Panc1 (cell line): ENCODE measurements around the gene CSMD2. TPM values are rescaled to one million over a fixed set of nuclear protein-coding genes. Genes with fewer than 3 reads are reported as not detected.

Experiments used
- ATAC-seq: fragments of 200-7000 bp; cut with Tn5 transposase; 2 replicates; pipeline ENCODE4 v1.9.1; 2020; ENCODE audit warnings: mild to moderate bottlenecking, moderate library complexity
- BruUV-seq: library from RNA; stranded (reverse); fragments of 400-500 nt; replicated peaks from 2 replicates; lab custom pipeline; 2021; lab: Mats Ljungman, UMichigan
- CTCF ChIA-PET: fragments of 300-600 bp; sonication (Branson Sonifier 250); formaldehyde crosslinking; loops from one replicate; lab custom pipeline; 2022; ENCODE audit warnings: antibody characterized with exemption; lab: Charles Lee
- POLR2A ChIA-PET: fragments of 300-600 bp; sonication (Branson Sonifier 250); formaldehyde crosslinking; loops from one replicate; lab custom pipeline; 2022; ENCODE audit warnings: antibody characterized with exemption; lab: Charles Lee
- DNase-seq: peaks from one replicate; pipeline ENCODE4 v3.0.0-alpha.2; 2010; ENCODE audit warnings: low read depth, low spot score
- H3K27ac ChIP-seq: 2 replicates; pipeline ENCODE4 v1.5.1; 2011; ENCODE audit warnings: mild to moderate bottlenecking, low read length, inconsistent platforms
- H3K27me3 ChIP-seq: fragments of 200-500 bp; sonication (Bioruptor generic); 2 replicates; pipeline ENCODE4 v1.6.0; 2014; ENCODE audit warnings: low read length, inconsistent platforms; ENCODE audit not compliant: control insufficient read depth, insufficient read depth
- H3K36me3 ChIP-seq: fragments of 200-500 bp; sonication (Bioruptor generic); 2 replicates; pipeline ENCODE4 v1.5.1; 2014; ENCODE audit warnings: inconsistent platforms, mild to moderate bottlenecking, low read length, moderate library complexity; ENCODE audit not compliant: control insufficient read depth, insufficient read depth
- H3K4me1 ChIP-seq: 2 replicates; pipeline ENCODE4 v1.5.1; 2011; ENCODE audit warnings: inconsistent platforms, mild to moderate bottlenecking, low read length, moderate library complexity; ENCODE audit not compliant: control insufficient read depth, insufficient read depth
- H3K4me3 ChIP-seq, 2 experiments: 2 replicates each; pipeline ENCODE4 v1.5.1; 2011 to 2012; ENCODE audit warnings: low read depth in 2 of 2, low read length in 2 of 2, mild to moderate bottlenecking in 2 of 2, inconsistent platforms in 1 of 2, moderate library complexity in 1 of 2
- H3K9me3 ChIP-seq: fragments of 200-500 bp; sonication (Bioruptor generic); 2 replicates; pipeline ENCODE4 v1.5.1; 2014; ENCODE audit warnings: low read depth, mild to moderate bottlenecking, inconsistent platforms, low read length, moderate library complexity; ENCODE audit not compliant: control insufficient read depth, insufficient read depth
- POLR2AphosphoS5 ChIP-seq: IDR thresholded peaks from 2 replicates; pipeline ENCODE4 v1.6.1; 2012; ENCODE audit warnings: mild to moderate bottlenecking, low read depth, low read length, moderate library complexity
- REST ChIP-seq, 2 experiments: IDR thresholded peaks; 2 replicates each; pipeline ENCODE4 v1.6.1; 2011 to 2012; ENCODE audit warnings: low read depth in 2 of 2, control low read depth in 1 of 2, low read length in 1 of 2, mild to moderate bottlenecking in 1 of 2, moderate library complexity in 1 of 2; ENCODE audit not compliant: insufficient read depth in 1 of 2
- SIN3A ChIP-seq: IDR thresholded peaks from 2 replicates; pipeline ENCODE4 v1.6.1; 2012; ENCODE audit warnings: low read depth, mild to moderate bottlenecking, low read length, moderate library complexity, borderline replicate concordance; ENCODE audit not compliant: insufficient read depth
- TCF7L2 ChIP-seq: IDR thresholded peaks from 2 replicates; pipeline ENCODE4 v1.6.1; 2011; ENCODE audit warnings: mild to moderate bottlenecking, low read depth, low read length, inconsistent platforms
- in situ Hi-C: cut with HindIII; loops from 2 replicates; pipeline ENCODE4 v1.10.0; 2016; ENCODE audit warnings: low sequenced_read_pairs, low pct_unique_long_range_greater_than_20kb
- intact Hi-C: fragments of 100-400 bp; cut with micrococcal nuclease; formaldehyde crosslinking; loops from one replicate; pipeline ENCODE4 v1.10.0; 2022; ENCODE audit not compliant: unreplicated experiment
- total RNA-seq: library from RNA; stranded (reverse); gene quantifications from one replicate; pipeline ENCODE4 v1.2.1, GENCODE V29; 2021; ENCODE audit not compliant: unreplicated experiment
- TF ChIP-seq, protein P1 (sequence below): fragments of 450-650 bp; IDR thresholded peaks from 2 replicates; pipeline ENCODE4 v1.5.1; 2017; ENCODE audit warnings: mild to moderate bottlenecking

Gene CSMD2
- total RNA-seq, 1 experiment from 2014 or later, result not detected

DNA sequence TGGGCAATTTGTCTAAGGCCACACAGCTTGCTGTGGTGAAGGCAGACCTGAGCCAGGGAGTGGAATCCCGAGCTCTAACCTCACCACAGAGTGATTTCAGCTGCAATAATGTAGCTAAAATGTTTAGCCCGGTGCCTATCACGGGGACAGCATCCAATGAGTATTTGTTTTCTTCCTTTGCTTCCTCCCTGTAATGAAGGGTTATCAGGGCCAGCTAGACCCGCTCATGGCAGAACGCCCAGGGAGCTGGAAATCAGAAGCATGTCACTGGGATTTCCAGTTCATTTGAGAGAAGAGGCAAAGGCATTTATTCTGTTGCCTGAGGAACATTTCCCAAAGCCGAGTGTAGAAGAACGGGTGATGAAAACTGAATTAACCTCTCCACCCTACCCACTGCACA lies 509.5 kb downstream of the CSMD2 start:
- Histone ChIP-seq H3K9me3 (no peaks in the 10 kb centered on the region), H3K4me1 (no peaks in the 10 kb centered on the region), H3K27ac (no peak overlapping the region), H3K4me3 (no peak overlapping the region), H3K36me3 (no peaks in the 10 kb centered on the region), H3K27me3 (peaks cover 5% of the 10 kb centered on the region; the same call in 1 of the 2 replicates)
- DNase-seq, result no peak
- TF ChIP-seq SIN3A, result no peak
- TF ChIP-seq, protein P1, sequence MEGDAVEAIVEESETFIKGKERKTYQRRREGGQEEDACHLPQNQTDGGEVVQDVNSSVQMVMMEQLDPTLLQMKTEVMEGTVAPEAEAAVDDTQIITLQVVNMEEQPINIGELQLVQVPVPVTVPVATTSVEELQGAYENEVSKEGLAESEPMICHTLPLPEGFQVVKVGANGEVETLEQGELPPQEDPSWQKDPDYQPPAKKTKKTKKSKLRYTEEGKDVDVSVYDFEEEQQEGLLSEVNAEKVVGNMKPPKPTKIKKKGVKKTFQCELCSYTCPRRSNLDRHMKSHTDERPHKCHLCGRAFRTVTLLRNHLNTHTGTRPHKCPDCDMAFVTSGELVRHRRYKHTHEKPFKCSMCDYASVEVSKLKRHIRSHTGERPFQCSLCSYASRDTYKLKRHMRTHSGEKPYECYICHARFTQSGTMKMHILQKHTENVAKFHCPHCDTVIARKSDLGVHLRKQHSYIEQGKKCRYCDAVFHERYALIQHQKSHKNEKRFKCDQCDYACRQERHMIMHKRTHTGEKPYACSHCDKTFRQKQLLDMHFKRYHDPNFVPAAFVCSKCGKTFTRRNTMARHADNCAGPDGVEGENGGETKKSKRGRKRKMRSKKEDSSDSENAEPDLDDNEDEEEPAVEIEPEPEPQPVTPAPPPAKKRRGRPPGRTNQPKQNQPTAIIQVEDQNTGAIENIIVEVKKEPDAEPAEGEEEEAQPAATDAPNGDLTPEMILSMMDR, result no peak
- no peak for TF ChIP-seq TCF7L2
- no peak for TF ChIP-seq REST (IDR thresholded peaks at IDR 0.05; ENCODE audit: insufficient read depth in 1 of 2, low read depth in 2 of 2, low read length in 1 of 2)
- no peak for TF ChIP-seq POLR2AphosphoS5
- intact Hi-C loops (no loop called here), in situ Hi-C loops (no loop called here)
- POLR2A ChIA-PET, result no interaction called here
- BruUV-seq, result no TSS peak
- no peak for ATAC-seq
- CTCF ChIA-PET, result no interaction called here

DNA sequence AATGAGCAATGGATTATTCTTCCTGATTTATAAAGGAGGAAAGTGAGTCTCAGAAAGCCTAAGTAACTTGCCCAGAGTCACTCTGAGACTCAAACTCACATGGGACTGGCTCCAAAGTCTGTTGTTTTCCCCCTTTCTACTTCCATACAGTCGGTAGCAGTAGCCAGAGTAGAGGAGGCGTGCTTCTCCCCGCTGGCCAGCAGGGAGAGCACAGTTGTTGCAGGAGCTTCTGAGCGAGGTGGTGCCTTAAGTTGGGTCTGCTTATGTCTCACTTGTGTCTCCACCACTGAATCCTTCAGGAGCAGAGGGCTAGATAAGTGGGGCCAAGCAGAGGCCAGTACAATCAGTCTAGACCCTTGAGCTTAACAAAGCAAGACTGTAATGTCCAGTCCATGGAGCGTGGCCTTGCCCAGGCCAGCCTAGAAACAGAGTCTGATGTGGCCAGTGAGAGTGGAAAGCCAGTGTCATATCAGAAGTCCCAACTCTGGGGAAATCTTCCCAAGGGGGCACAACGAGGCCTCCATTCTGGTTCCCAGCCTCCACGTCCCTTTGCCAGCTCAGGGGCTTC lies 510.7 kb downstream of the CSMD2 start:
- no peak overlapping the region for H3K4me3 ChIP-seq
- TF ChIP-seq, protein P1, result peak; percentile 49
- TF ChIP-seq SIN3A (no peak), POLR2AphosphoS5 (no peak), REST (IDR thresholded peaks at IDR 0.05; ENCODE audit: insufficient read depth in 1 of 2, low read depth in 2 of 2, low read length in 1 of 2) (no peak), TCF7L2 (no peak)
- BruUV-seq, result no TSS peak
- ChIA-PET CTCF (interaction anchor here (1.1 kb wide), 1 partner anchor 21 kb away, joined by 4 read pairs; no protein-coding TSS in a partner anchor), POLR2A (no interaction called here)
- H3K4me1 ChIP-seq, result no peaks in the 10 kb centered on the region
- H3K36me3 ChIP-seq, result no peaks in the 10 kb centered on the region
- no peaks in the 10 kb centered on the region for H3K27me3 ChIP-seq
- H3K27ac ChIP-seq, result no peak overlapping the region
- DNase-seq (no peak), ATAC-seq (0 out of 2 replicates have a peak, but pooled peaks have one; percentile 65)
- intact Hi-C loops, result no loop called here
- H3K9me3 ChIP-seq, result no peaks in the 10 kb centered on the region
- in situ Hi-C loops, result no loop called here
